ENCODE data around the gene DYNLRB1. TPM values are rescaled to one million over a fixed set of nuclear protein-coding genes. Genes with fewer than 3 reads are reported as not detected.

The DYNLRB1 gene
- total and polyA plus RNA-seq, 2 of the 13 experiments (the other 11 are each of a cell fraction or from before 2014, with no cell fraction given): 140 to 244 TPM

- TF ChIP-seq DMAP1 (CRISPR knock-in tag; IDR thresholded peaks at IDR 0.05) (no peak), CC2D1A (CRISPR knock-in tag; IDR thresholded peaks at IDR 0.05) (no peak), NCOA1 (CRISPR knock-in tag; IDR thresholded peaks at IDR 0.05) (no peak), ZNF891 (CRISPR knock-in tag; IDR thresholded peaks at IDR 0.05) (peak; percentile 96), NKX3-1 (CRISPR knock-in tag; IDR thresholded peaks at IDR 0.05) (no peak), HOXA7 (CRISPR knock-in tag; IDR thresholded peaks at IDR 0.05) (no peak), ZNF281 (CRISPR knock-in tag; IDR thresholded peaks at IDR 0.05; ENCODE audit: borderline replicate concordance) (no peak), WIZ (CRISPR knock-in tag; IDR thresholded peaks at IDR 0.05) (no peak), FOXK2 (IDR thresholded peaks at IDR 0.05) (no peak), ZNF367 (CRISPR knock-in tag; IDR thresholded peaks at IDR 0.05; ENCODE audit: borderline replicate concordance) (no peak), ZNF382 (CRISPR knock-in tag; IDR thresholded peaks at IDR 0.05; ENCODE audit: borderline replicate concordance) (no peak), ZNF407 (CRISPR knock-in tag; IDR thresholded peaks at IDR 0.05; ENCODE audit: not compliant biosample characterization) (no peak), NONO (IDR thresholded peaks at IDR 0.05) (no peak), NONO (CRISPR knock-in tag; conservative IDR thresholded peaks at IDR 0.05) (no peak; the same call in 1 of the 2 replicates), PTBP1 (IDR thresholded peaks at IDR 0.05; ENCODE audit: low read depth, low read length, poor library complexity, severe bottlenecking) (no peak), ZBTB1 (CRISPR knock-in tag; IDR thresholded peaks at IDR 0.05; ENCODE audit: borderline replicate concordance) (no peak), ZNF883 (CRISPR knock-in tag; IDR thresholded peaks at IDR 0.05; ENCODE audit: not compliant biosample characterization) (no peak), SKI (IDR thresholded peaks at IDR 0.05; ENCODE audit: partially characterized antibody) (peak; percentile 87), ZNF816 (CRISPR knock-in tag; IDR thresholded peaks at IDR 0.05; ENCODE audit: borderline replicate concordance) (no peak)
Measured at GRCh38 chr20:34522969-34523871, 7.0 kb downstream of the DYNLRB1 start (continued).

Measured in HepG2 (cell line).